Fibroblast of lung (primary cell): ENCODE data around the gene NTNG1.

Source experiments
- CTCF ChIP-seq, 2 donors: IDR thresholded peaks in 1 of 2; conservative IDR thresholded peaks in 1 of 2; 1 replicate in 1 of 2; 2 replicates in 1 of 2; pipeline ENCODE4 v1.5.1; 2011 to 2012; ENCODE audit warnings: low read length in 2 of 2, control low read depth in 1 of 2, inconsistent platforms in 1 of 2, low read depth in 1 of 2, mild to moderate bottlenecking in 1 of 2
- EZH2 ChIP-seq: IDR thresholded peaks from 2 replicates; pipeline ENCODE4 v1.5.1; 2012; ENCODE audit warnings: low read length, control low read depth, mild to moderate bottlenecking; ENCODE audit errors: missing control alignments

GRCh38 chr1:107327446-107327845, 186.6 kb downstream of the NTNG1 start:
- TF ChIP-seq CTCF (conservative IDR thresholded peaks at IDR 0.05 in 1 of 2, IDR thresholded peaks at IDR 0.05 in 1 of 2; ENCODE audit: low read depth in 1 of 2, low read length in 2 of 2) (no peak), EZH2 (no peak)
